Psoas muscle (tissue), 8 donors: ENCODE data around the gene FRAS1. TPM values are rescaled to one million over a fixed set of nuclear protein-coding genes. Genes with fewer than 3 reads are reported as not detected.
A peak's percentile ranks its signal among the peaks of the same experiment; 100 is the strongest.

Source experiments
- ATAC-seq, 4 donors: fragments of 200-7000 bp; cut with Tn5 transposase; one replicate each; pipeline ENCODE4 v1.9.1; 2020; ENCODE audit warnings: moderate library complexity in 3 of 4, mild to moderate bottlenecking in 2 of 4
- DNase-seq, 2 donors: peaks; one replicate each; pipeline ENCODE4 v3.0.0-alpha.2; 2020
- H3K27ac ChIP-seq: fragments of 200-600 bp; one replicate; pipeline ENCODE4 v1.8.0; 2022
- H3K27me3 ChIP-seq, 3 donors: fragments of 200-600 bp in 1 of 3; one replicate each; pipeline versions ENCODE4 v1.6.1 to v1.8.0; 2013 to 2022; ENCODE audit warnings: low read length in 2 of 3, mild to moderate bottlenecking in 2 of 3, moderate library complexity in 1 of 3; ENCODE audit not compliant: insufficient read depth in 3 of 3
- H3K36me3 ChIP-seq, 2 donors: fragments of 200-600 bp in 1 of 2; one replicate each; pipeline versions ENCODE4 v1.6.1 to v1.8.0; 2013 to 2022; ENCODE audit warnings: low read depth in 1 of 2, mild to moderate bottlenecking in 1 of 2, moderate library complexity in 1 of 2; ENCODE audit not compliant: insufficient read depth in 1 of 2
- H3K4me1 ChIP-seq: fragments of 200-600 bp; one replicate; pipeline ENCODE4 v1.8.0; 2022
- H3K4me3 ChIP-seq: fragments of 200-600 bp; one replicate; pipeline ENCODE4 v1.8.0; 2022; ENCODE audit warnings: mild to moderate bottlenecking
- H3K9me3 ChIP-seq: fragments of 200-600 bp; one replicate; pipeline ENCODE4 v1.8.0; 2022
- WGBS, 3 donors: extraction: QIAGEN DNeasy Blood & Tissue Kit; methylation state at CpG; one replicate each; pipeline versions ENCODE4 v1.1.6 to v1.1.7; 2013; 5-methylcytosine and 5-hydroxymethylcytosine counted together
- intact Hi-C, 2 donors: fragments of 100-400 bp; cut with DNase I; formaldehyde crosslinking; loops; one replicate each; pipeline versions ENCODE4 v1.11.0 to v1.14.2; 2022
- polyA plus RNA-seq, 3 donors: library from polyadenylated mRNA; stranded (reverse); fragments of 200-250 nt; gene quantifications; one replicate each; pipeline ENCODE4 v1.2.3, GENCODE V29; 2013
- total RNA-seq, 4 donors: library from RNA; stranded (reverse); fragmentation: NEBNext Ultra II Directional in 2 of 4; extraction: Animal tissue kit (Norgen Biotek cat#: 25700) in 2 of 4; gene quantifications; one replicate each; pipeline versions ENCODE4 v1.2.1 to v1.2.4, GENCODE V29; 2021 to 2023
- TF ChIP-seq, protein P1 (sequence below): fragments of 200-600 bp; IDR thresholded peaks from one replicate; pipeline ENCODE4 v1.8.0; 2022; ENCODE audit warnings: antibody characterized with exemption
- donor health status: healthy with polysubstance abuse.
- donor health status: DM: no; HTN: no; CAD: no; lungs with moderate emphysema.
- donor health status: Bipolar disorder and iron deficiency.
- donor health status: healthy.
- donor health status: DM: yes; HTN: yes; CAD: no.
- donor health status: DM: no; HTN: no; CAD: no.
- donor health status: DM: no; HTN: no; CAD: no.
- donor health status: DM: yes; HTN: yes; CAD: no.

Gene FRAS1
- total and polyA plus RNA-seq, 7 donors: 0.08 to 3.0 (median 0.42) TPM

DNA sequence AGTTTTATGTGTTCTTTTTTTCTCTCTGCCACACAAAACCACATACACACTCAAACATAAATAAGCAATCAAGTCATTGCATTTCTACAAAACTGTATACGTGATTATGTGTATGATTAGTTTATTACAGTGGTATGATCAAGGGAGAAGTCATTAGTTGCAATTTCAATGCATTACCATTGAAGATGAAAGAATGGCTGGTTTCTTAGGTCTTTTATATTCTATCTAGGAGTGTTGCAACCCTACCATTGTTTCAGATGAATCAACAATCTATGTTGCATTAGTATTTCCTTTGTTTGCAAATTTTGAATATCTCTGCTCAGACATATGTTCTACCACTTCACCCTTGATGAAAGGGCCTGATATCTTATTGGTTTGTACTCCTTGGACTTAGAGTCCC lies 501.3 kb downstream of the FRAS1 start:
- 87 to 90% (median 89%) methylated on average over 1 of the region's 1 CpG for WGBS, 3 donors
- DNase-seq (no peak), ATAC-seq (no peak)
- TF ChIP-seq, protein P1, sequence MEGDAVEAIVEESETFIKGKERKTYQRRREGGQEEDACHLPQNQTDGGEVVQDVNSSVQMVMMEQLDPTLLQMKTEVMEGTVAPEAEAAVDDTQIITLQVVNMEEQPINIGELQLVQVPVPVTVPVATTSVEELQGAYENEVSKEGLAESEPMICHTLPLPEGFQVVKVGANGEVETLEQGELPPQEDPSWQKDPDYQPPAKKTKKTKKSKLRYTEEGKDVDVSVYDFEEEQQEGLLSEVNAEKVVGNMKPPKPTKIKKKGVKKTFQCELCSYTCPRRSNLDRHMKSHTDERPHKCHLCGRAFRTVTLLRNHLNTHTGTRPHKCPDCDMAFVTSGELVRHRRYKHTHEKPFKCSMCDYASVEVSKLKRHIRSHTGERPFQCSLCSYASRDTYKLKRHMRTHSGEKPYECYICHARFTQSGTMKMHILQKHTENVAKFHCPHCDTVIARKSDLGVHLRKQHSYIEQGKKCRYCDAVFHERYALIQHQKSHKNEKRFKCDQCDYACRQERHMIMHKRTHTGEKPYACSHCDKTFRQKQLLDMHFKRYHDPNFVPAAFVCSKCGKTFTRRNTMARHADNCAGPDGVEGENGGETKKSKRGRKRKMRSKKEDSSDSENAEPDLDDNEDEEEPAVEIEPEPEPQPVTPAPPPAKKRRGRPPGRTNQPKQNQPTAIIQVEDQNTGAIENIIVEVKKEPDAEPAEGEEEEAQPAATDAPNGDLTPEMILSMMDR: no peak
- H3K27ac ChIP-seq: no peak overlapping the region
- H3K4me1 ChIP-seq: no peaks in the 10 kb centered on the region
- H3K27me3 ChIP-seq: no peaks in the 10 kb centered on the region
- no peak overlapping the region for H3K4me3 ChIP-seq
- no peaks in the 10 kb centered on the region for H3K9me3 ChIP-seq
- H3K36me3 ChIP-seq: no peaks in the 10 kb centered on the region
- intact Hi-C loops: no loop called here

DNA sequence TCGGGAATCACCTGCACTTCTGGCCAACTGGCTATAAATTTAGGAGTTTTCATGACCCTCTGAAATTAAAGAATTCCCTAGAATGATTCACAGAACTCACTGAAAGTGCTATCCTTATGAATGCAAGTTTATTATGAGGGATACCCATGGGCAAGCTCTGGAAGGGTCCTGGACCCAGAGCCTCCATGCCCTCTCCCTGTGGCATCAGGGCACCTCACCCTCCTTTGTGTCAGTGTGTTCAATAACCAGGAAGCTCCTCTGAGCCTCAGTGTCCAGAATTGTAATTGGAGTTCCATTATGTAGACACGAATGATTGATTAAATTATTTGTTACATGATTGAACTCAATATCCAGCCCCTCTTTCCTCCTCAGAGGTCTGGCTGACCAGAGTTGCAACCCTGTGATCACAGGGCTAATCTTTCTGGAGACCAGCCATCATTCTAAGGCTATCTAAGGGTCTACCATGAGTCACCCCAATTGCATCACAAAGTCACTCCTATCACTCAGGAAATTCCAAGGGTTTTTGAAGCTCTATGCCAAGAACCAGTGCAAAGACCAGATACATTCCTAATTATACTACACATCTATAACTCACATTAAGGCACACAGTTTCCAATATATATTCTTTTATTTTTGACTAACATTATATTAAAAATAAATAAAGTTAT lies 503.3 kb downstream of the FRAS1 start:
- H3K4me1 ChIP-seq: no peaks in the 10 kb centered on the region
- TF ChIP-seq, protein P1: no peak
- no peaks in the 10 kb centered on the region for H3K27me3 ChIP-seq
- ATAC-seq: peak in 1 of 4 donors; percentile 36
- intact Hi-C loops: no loop called here
- H3K4me3 ChIP-seq: no peak overlapping the region
- no peaks in the 10 kb centered on the region for H3K9me3 ChIP-seq
- H3K36me3 ChIP-seq: no peaks in the 10 kb centered on the region
- H3K27ac ChIP-seq: no peak overlapping the region
- DNase-seq: no peak
- WGBS, 3 donors: 61 to 67% (median 65%) methylated on average over 2 of the region's 2 CpGs

DNA sequence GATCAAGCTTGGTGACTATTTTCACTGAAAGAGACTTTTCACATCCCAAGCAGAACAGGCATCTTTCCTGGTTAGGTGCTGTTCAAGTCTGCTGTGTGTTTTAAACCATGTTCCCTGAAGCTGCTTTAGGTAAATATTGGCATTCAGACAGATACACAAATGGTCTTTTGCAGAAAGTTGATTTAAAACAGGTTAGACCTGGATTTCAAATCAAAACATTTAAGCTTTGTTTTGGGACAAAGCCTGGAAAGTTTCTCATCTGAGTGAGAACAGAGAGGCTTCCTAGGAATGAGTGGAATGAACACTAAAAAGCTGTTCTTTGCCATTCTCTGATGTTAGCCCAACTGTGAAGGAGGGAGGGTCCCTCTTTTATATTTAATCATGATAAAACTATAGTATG lies 504.6 kb downstream of the FRAS1 start:
- DNase-seq: no peak
- Histone ChIP-seq H3K36me3 (no peaks in the 10 kb centered on the region), H3K27ac (no peak overlapping the region), H3K27me3 (no peaks in the 10 kb centered on the region), H3K4me3 (no peak overlapping the region), H3K4me1 (no peaks in the 10 kb centered on the region), H3K9me3 (no peaks in the 10 kb centered on the region)
- TF ChIP-seq, protein P1: no peak
- ATAC-seq: no peak
- intact Hi-C loops: no loop called here

DNA sequence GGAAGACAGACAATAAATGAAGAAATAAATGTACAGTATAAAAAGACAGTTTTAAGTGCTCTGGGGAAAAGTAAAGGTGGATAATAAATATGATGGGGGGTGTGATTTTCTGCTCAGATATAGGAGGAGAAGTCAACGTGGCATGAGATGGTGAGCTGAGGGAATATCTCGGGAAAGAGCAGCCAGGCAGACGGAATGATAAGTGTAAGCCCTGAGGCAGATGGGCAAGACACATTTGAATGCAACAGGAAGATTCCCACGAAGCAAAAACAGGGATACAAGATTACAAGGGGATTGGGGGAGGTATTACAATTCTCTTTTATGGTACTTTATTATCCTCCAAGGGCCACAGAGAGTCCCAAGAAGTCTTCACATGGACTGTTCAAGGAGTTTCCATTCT lies 505.6 kb downstream of the FRAS1 start:
- H3K27me3 ChIP-seq: no peaks in the 10 kb centered on the region
- no peaks in the 10 kb centered on the region for H3K36me3 ChIP-seq
- TF ChIP-seq, protein P1: no peak
- no peak for ATAC-seq
- no peak overlapping the region for H3K4me3 ChIP-seq
- 68 to 74% (median 71%) methylated on average over 4 of the region's 4 CpGs for WGBS, 3 donors
- no peak overlapping the region for H3K27ac ChIP-seq
- intact Hi-C loops: no loop called here
- no peaks in the 10 kb centered on the region for H3K9me3 ChIP-seq
- no peak for DNase-seq
- no peaks in the 10 kb centered on the region for H3K4me1 ChIP-seq

DNA sequence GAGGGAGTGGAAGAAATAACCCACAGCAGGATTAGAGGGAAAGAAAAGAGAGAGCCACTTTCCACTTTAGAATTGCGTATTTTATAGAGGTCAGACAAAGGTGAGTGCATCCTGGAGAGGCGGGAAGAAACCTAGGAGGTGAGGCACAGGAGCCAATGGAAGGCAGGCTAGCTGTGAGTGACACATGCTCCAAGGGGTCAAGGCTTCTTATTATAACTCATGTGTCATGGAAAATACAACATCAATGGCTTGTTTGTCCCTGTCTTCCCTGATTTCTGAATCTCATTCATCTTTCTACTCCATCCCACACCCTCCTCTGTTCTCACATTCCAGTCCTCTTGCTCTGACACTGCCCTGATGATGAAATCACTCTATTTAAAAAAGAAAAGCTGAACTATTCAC lies 508.8 kb downstream of the FRAS1 start:
- Histone ChIP-seq H3K9me3 (no peaks in the 10 kb centered on the region), H3K4me3 (no peak overlapping the region), H3K27ac (no peak overlapping the region), H3K4me1 (no peaks in the 10 kb centered on the region), H3K27me3 (no peaks in the 10 kb centered on the region), H3K36me3 (no peaks in the 10 kb centered on the region)
- 95 to 98% (median 96%) methylated on average over 2 of the region's 2 CpGs for WGBS, 3 donors
- intact Hi-C loops: no loop called here
- TF ChIP-seq, protein P1: no peak
- DNase-seq (no peak), ATAC-seq (no peak)
